ENCODE measurements around the gene ITPRIPL1.
"Not testable (repeated sequence)": the region's sequence is repeated elsewhere in the genome, so short reads cannot be mapped to it uniquely, and the experiment has no call there.

Gene ITPRIPL1, protein sequence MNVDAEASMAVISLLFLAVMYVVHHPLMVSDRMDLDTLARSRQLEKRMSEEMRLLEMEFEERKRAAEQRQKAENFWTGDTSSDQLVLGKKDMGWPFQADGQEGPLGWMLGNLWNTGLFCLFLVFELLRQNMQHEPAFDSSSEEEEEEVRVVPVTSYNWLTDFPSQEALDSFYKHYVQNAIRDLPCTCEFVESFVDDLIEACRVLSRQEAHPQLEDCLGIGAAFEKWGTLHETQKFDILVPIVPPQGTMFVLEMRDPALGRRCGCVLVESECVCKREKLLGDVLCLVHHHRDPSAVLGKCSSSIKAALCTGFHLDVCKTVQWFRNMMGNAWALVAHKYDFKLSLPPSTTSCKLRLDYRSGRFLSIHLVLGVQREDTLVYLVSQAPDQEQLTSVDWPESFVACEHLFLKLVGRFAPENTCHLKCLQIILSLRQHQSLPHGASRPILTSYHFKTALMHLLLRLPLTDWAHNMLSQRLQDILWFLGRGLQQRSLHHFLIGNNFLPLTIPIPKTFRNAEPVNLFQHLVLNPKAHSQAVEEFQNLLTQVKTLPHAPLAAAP

DNA sequence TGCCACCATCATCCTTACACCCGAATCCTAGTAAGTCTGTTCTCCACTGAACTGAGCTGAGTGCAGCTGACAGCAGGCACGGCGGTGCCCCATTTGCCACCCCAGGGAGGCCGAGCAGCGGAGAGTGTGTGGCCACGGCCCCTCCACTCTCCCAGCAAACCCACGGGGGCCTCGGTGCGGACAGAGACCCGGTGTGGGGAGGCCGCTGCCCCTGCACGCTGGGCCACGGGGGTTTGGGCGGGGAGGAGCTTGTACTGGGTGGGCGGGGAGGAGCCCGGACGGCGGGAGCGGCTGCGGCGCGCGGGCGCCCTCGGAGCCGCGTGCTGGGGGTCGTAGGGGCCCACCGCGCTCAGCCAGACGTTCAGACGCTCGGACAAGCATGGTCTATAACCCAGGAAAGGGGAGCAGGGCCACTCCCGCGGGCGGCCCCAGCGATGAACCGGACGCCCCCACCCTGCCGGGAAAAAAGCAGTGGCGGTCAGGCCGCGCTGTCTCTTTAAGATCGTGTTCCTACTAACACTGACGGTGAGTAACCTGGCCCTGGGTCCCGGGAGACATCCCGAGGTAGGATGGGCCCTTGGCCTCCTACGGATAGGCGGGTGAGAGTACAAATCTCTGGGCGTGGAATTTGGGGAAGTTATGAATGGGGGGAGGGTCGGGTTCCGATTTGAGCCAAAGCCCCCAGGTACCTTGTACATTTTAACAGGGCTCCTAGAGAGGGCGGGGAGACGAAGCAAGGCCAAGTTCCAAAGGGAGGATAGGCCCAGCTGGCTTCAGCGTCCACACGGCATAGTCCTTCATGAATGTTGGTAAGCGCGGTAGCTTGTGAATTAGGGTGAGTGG lies at the start of gene ITPRIPL1:
TSS of gene ITPRIPL1 (plus strand) at position 277 of the 843 bp plus-strand sequence. CDS start at position 800, 523 bp downstream.
- no peak for DNase-seq

DNA sequence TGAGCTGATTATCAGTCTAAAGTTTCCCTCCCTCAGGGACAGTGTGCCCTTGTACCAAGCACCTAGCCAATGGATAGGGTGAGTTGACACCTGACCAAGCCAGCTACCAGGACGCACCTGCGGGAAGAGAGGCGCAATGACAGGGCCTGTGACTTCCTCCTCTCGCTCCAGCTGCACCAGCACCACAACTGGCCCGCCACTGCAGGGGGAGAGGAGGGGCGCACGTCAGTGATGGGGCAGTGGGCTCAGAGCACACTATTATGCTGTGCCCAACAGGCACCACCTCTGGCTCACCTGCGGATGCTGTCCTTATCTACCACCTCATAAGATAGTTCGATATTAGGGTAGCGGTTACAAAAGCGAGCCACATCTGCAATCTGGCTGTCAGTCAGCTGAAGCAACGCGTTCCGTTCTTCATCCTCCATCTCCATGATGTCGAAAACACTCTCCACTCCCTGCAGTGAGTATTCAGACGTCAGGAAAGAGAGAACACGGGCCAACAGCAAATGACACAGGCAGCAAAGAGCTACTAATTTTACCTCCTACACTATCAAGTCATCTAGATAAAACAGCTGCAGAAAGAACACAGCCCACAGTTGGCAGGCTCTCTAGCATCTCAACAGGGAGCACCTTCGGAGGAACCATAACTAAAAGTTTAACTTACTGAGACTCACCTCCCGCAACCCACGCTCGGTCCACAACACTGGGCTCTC lies 48.2 kb upstream of the ITPRIPL1 start:
- no peak for DNase-seq

DNA sequence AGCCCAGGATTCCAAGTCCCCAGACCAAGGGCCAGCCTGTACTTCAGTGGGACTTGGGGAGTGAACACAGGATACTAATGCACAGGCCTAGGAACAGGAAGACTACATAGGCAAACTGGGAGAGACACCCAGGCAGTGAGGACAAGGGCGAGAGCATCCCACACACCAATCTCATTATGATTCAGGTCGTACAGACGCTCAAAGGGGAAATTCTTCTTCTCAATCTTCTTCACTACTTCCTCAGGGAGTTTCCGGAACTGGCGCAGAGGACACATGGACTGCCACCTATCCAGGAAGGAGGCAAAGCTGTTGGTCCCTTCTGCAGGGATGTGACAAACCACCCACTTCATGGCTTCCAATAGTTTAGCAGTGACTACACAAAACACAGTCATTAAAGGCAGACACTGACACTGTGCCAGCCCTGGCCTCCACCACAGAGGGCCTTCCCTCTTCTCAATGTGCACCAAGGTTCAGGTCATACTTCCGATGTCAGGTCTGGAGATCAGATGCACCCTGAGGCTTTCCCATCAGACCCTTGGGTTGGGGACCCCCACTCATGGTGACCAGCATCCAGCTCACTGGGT lies 37.8 kb upstream of the ITPRIPL1 start:
- DNase-seq = no peak

GRCh38 chr2:96291751-96292150 lies 33.4 kb upstream of the ITPRIPL1 start:
- DNase-seq = no peak

DNA sequence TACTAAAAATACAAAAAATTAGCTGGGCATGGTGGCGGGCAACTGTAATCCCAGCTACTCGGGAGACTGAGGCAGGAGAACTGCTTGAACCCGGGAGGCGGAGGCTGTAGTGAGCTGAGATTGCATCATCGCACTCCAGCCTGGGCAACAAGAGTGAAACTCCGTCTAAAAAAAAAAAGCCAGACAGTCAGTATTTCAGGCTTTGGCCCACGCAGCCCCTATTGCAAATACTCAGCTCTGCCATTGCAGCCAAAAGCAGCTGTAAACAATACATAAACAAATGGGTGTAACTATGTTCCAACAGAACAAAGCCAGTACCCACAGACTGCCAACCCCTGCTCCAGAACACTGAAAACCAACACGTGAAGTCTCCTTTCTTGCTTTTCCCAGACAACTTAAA lies 30.8 kb upstream of the ITPRIPL1 start:
- not testable (repeated sequence) for DNase-seq

DNA sequence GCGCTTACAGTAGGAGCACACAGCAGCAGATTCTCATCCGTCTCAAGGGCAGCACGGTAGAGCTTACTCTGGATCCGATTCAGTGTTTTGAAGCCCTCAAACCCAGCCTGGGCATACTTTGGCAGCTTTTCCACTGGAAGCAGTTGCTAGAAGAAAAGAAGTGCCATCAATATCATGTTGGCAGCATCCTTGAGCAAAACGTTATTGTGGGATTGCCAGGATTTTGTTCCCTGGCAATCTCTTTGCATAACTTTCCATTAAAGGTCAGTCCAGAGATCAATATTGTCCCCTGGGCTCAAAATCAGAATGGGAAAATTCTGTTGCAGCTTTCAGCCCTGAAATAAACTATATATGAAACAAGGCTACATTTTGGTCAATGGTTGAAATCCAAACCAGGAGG lies 28.2 kb upstream of the ITPRIPL1 start:
- DNase-seq = no peak

DNA sequence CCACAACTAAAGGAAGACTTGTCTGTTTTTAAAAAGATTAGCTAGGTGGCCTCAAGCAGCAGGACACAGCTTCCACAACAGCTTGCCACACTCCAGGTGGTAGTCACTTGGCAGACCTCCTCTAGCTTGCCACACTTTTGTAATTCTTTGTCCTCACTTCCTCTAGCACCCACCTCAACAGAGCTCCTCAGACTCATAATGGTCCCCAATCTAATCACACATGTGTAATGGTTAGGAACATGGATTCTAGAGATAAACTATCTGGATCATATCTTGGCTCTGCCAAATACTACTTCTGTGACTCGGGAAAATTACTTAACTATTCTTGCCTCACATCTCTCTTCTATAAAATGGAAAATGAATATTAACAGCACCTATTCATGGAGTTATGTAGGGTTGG lies 23.3 kb upstream of the ITPRIPL1 start:
- no peak for DNase-seq

- DNase-seq = no peak
Observed at GRCh38 chr2:96304606-96305005, 20.5 kb upstream of the ITPRIPL1 start.

- DNase-seq = peak; percentile 52
Observed at GRCh38 chr2:96305091-96305978, 19.8 kb upstream of the ITPRIPL1 start, which contains the start of gene SNRNP200. Gene SNRNP200 (minus strand): TSS chr2:96305546. CDS start chr2:96305437, 109 bp downstream.

DNA sequence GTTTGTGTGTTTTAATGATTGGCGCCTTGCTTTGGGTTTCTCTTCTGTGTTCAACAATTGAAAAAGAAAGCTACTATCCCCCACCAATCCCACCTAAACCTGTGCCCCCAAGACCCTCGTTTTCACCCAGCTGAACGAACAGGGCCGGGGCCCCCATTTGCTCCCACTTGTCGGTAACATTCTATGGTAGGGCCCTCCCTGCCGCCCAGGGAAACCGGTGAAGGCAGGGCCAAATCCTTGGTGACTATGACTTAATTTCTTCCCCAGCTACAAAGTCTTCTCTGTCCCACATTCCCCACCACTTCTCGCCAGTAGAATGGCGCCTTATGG lies 19.2 kb upstream of the ITPRIPL1 start:
- no peak for DNase-seq

- no peak for DNase-seq
Observed at GRCh38 chr2:96306370-96306769, 18.7 kb upstream of the ITPRIPL1 start.

DNA sequence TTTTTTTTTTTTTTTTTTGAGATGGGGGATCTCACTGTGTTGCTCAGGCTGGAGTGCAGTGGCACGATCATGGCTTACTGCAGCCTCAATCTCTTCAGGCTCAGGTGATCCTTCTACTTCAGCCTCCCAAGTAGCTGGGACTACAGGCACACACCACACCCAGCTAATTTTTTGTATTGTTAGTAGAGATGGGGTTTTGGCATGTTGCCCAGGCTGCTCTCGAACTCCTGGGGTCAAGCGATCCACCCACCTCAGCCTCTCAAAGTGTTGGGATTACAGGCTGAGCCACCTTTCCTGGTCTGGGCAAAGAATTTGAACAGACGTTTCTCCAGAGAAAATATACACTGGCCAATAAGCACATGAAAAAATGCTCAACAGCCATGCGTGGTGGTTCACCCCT lies 16.9 kb upstream of the ITPRIPL1 start:
- DNase-seq = peak; percentile 26

DNA sequence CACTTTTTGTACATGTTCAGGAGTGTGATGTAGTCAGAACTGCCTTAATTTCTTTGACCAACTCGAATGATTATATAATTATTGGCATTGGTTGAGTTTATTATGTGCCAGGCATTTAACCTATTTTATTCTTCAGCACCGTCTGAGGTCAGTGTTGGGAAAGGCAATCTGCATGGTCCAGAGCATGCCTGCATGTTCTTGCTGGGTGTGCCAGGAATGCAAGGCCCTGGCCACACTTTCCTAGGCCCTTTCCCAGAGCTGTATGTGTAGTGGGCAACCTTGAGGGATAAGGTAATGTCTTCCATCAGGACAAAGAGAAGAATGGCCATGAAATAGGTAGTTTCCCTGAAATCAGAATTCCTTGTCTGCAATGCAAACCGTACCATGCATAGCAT lies 10.1 kb upstream of the ITPRIPL1 start:
- DNase-seq = no peak

GRCh38 chr2:96315400-96316071 lies 9.6 kb upstream of the ITPRIPL1 start:
- DNase-seq = no peak

GRCh38 chr2:96316999-96317398 lies 8.1 kb upstream of the ITPRIPL1 start:
- DNase-seq = no peak

GRCh38 chr2:96317584-96317997 lies 7.5 kb upstream of the ITPRIPL1 start:
- DNase-seq = no peak

DNA sequence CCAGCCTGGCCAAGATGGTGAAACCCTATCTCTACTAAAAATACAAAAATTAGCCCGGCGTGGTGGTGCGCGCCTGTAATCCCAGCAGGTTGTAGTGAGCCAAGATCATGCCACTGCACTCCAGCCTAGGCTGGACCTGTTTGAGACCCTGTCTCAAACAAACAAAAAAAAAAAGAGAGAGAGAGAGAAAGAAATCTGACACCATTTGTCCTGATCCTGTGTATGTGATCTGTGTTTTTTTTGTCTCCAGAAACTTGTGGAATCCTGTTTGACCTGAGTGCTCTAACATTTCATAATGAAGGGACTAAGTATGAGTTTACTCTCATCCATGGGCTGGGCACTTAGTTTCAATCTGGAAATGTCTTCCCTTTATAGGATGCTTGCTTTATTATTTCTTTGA lies 6.4 kb upstream of the ITPRIPL1 start:
- no peak for DNase-seq

GRCh38 chr2:96319396-96319795 lies 5.7 kb upstream of the ITPRIPL1 start:
- no peak for DNase-seq

DNA sequence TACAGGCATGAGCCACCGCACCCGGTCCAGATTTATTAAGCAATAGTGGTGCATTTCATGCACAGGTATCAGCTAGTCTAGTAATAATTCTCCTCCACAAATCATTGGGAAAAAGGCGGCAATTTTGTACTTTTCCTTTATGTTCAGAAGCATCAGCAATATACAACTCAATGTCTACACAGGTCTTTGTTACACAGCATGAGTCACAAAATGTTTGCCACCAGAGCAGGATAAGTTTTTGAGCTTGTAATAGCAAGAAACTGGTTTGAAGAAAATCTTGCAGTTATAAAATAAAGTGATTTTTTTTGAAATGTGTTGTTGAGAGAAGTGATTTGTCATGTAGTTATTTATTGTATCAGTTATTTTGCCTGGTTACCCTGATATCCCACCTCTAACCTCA lies 4.8 kb upstream of the ITPRIPL1 start:
- DNase-seq = no peak

GRCh38 chr2:96320728-96321622 lies 4.1 kb upstream of the ITPRIPL1 start:
- peak; percentile 34 for DNase-seq
